ENCODE data around the gene RBMS1. TPM values are rescaled to one million over a fixed set of nuclear protein-coding genes. Genes with fewer than 3 reads are reported as not detected.

Gene RBMS1
- total RNA-seq, 1 experiment from 2014 or later, result 86.6 TPM

DNA sequence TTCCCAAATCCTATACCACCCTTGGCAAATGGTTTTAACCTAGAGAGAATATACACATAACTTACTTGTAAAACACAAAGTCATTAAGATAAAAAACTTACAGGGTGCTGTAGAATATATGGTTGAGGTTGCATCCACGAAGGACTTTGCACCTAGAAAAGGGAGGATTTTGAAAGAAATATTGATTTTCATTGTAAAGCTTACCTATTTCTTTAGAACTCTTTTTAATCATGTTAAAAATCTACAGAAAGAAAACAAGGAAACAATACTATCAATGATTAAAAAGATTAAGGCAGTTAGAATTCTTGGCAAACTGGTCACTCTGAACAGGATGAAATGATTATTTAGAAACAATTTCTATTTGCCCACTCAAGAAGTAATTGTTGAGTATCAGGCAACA, 212.4 kb downstream of the RBMS1 start:
- H3K9me3 ChIP-seq (replicated peaks), result no peaks in the 10 kb centered on the region
- H3K36me3 ChIP-seq, result peaks cover 52% of the 10 kb centered on the region
- H3K4me3 ChIP-seq, result no peak overlapping the region
- H3K27me3 ChIP-seq, result no peaks in the 10 kb centered on the region
- no peaks in the 10 kb centered on the region for H3K4me1 ChIP-seq
- DNase-seq, result no peak
- no peak overlapping the region for H3K27ac ChIP-seq

DNA sequence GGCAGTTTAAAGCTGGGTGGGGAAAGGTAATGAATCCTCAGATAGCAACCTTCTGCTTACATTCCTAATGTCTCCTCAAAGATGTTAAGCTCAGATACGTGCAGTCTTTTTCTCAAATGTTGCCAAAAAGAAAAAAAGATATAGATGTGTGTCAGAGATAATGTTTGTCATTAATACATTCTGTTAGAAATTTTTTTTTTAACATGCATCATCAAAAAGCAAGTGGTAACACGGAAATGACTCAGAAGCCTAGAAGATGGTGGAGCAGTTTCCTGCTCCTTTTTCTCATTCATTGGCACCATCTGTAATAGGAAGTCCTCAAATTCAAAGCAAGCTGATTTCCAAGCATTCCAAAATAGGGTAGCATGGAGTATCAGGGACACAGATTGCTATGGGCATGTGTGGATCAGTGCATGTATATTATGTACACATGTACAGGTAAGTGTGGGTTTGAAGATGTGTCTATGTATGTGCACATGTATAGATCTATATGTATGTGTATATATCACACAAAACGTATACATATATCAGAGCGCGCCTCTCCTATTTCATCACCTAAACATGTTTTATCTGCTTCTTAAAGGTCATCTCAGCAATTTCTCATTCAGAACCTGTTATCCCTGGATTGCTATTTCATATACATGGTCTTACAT, 213.7 kb downstream of the RBMS1 start:
- Histone ChIP-seq H3K27ac (no peak overlapping the region), H3K4me3 (no peak overlapping the region), H3K36me3 (peaks cover 56% of the 10 kb centered on the region), H3K9me3 (replicated peaks) (no peaks in the 10 kb centered on the region), H3K4me1 (no peaks in the 10 kb centered on the region), H3K27me3 (no peaks in the 10 kb centered on the region)
- DNase-seq, result no peak

- H3K4me1 ChIP-seq, result no peaks in the 10 kb centered on the region
- H3K36me3 ChIP-seq, result peaks cover 49% of the 10 kb centered on the region
- no peaks in the 10 kb centered on the region for H3K9me3 ChIP-seq (replicated peaks)
- H3K27ac ChIP-seq, result no peak overlapping the region
- peak in 1 of 2 experiments; percentile 36 for DNase-seq
- no peak overlapping the region for H3K4me3 ChIP-seq
- H3K27me3 ChIP-seq, result no peaks in the 10 kb centered on the region
Measured at GRCh38 chr2:160278879-160279177, 214.8 kb downstream of the RBMS1 start.

- Histone ChIP-seq H3K4me1 (no peaks in the 10 kb centered on the region), H3K36me3 (peaks cover 44% of the 10 kb centered on the region), H3K27ac (no peak overlapping the region), H3K4me3 (no peak overlapping the region), H3K27me3 (no peaks in the 10 kb centered on the region), H3K9me3 (replicated peaks) (no peaks in the 10 kb centered on the region)
- no peak for DNase-seq
Measured at GRCh38 chr2:160278101-160278878, 215.3 kb downstream of the RBMS1 start.

GRCh38 chr2:160277151-160277550, 216.5 kb downstream of the RBMS1 start:
- no peak overlapping the region for H3K4me3 ChIP-seq

GRCh38 chr2:160275656-160276055, 218.0 kb downstream of the RBMS1 start:
- no peak overlapping the region for H3K27ac ChIP-seq
- no peak for DNase-seq
- H3K4me1 ChIP-seq, result peaks cover 7% of the 10 kb centered on the region
- H3K9me3 ChIP-seq (replicated peaks), result no peaks in the 10 kb centered on the region
- no peaks in the 10 kb centered on the region for H3K27me3 ChIP-seq
- H3K36me3 ChIP-seq, result peaks cover 35% of the 10 kb centered on the region
- no peak overlapping the region for H3K4me3 ChIP-seq

More at GRCh38 chr2:160277151-160277550, 216.5 kb downstream of the RBMS1 start:
- no peak for DNase-seq
- no peaks in the 10 kb centered on the region for H3K4me1 ChIP-seq
- no peaks in the 10 kb centered on the region for H3K27me3 ChIP-seq
- no peak overlapping the region for H3K27ac ChIP-seq
- peaks cover 43% of the 10 kb centered on the region for H3K36me3 ChIP-seq
- no peaks in the 10 kb centered on the region for H3K9me3 ChIP-seq (replicated peaks)

- H3K4me3 ChIP-seq, result no peak overlapping the region; the same call in 1 of the 2 replicates
- H3K27ac ChIP-seq, result peak overlapping the region; percentile 99
- H3K36me3 ChIP-seq, result peaks cover 15% of the 10 kb centered on the region; the same call in 1 of the 2 replicates
- DNase-seq, result no peak
- H3K27me3 ChIP-seq, result no peaks in the 10 kb centered on the region
- H3K9me3 ChIP-seq (replicated peaks), result no peaks in the 10 kb centered on the region
- peaks cover 14% of the 10 kb centered on the region for H3K4me1 ChIP-seq
Measured at GRCh38 chr2:160271171-160272086, 222.2 kb downstream of the RBMS1 start.

DNA sequence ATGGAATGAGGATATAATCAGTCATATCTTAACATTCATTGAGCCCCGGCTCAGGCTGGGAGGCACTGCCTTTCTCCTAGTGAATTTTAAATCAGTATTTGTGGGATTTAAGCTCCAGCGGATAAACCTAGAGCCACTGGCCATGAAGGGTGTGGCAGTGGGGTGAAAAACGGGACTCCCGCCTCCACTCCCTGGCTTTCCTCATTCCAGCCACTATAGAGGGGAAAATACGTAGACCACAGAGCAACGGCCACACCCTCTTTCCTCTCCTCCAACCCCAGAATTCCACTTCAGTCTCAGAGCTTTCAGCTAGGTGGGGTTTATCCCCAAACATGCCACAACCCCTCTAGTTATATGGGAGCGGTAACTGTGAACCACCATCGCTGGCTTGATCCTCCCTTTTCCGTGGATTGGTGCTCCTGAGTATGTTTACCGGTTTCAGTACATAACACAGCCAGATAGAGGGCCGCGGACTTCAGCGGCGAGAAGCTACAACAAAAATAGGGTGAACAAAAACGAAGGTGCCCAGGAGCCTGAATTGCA, 223.0 kb downstream of the RBMS1 start:
- Histone ChIP-seq H3K36me3 (peaks cover 10% of the 10 kb centered on the region; the same call in 1 of the 2 replicates), H3K27me3 (no peaks in the 10 kb centered on the region), H3K27ac (peak overlapping the region; percentile 99), H3K9me3 (replicated peaks) (no peaks in the 10 kb centered on the region), H3K4me1 (peaks cover 14% of the 10 kb centered on the region), H3K4me3 (peak overlapping the region; percentile 58)
- peak; percentile 61 to 72 for DNase-seq

DNA sequence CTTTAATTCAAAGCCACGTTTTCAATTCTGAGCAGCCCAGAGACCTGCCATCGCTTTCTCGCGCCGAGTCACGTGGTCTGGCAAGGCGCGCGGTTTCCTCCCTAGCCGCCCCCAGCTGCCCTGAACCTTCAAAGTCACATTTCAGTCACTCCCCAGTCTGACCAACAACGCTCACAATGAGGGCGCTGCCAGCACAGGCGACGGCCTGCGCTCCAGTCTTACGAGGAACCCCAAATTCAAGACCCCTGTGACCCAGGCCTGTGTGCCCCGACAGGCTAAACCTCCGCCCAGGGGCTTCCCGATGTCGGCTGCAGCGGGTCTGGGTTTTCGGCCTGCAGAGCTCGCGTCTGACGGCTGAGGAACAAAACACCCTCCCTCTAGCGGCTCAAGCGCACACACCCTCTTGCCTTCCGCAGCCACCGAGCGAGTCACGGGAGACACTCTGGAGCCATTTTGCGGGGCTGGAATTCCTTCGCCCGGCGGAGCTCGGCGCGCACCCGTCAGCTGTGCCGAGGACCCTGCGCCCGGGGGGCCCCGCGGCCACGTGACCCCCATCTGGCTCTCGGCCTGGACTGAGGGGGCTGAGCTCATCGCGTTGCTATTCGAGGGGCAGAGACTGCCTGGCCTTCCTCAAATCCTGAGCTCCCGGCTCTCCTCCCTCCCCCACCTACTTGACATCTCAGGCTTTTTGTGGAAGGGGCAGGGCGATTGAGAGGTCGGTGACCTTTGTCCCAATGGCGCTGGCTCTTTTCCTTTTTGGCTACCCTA, 223.6 kb downstream of the RBMS1 start:
- Histone ChIP-seq H3K27ac (peak overlapping the region; percentile 99), H3K9me3 (replicated peaks) (no peaks in the 10 kb centered on the region), H3K36me3 (peaks cover 7% of the 10 kb centered on the region; the same call in 1 of the 2 replicates), H3K4me3 (peak overlapping the region; percentile 58), H3K27me3 (no peaks in the 10 kb centered on the region), H3K4me1 (peaks cover 14% of the 10 kb centered on the region)
- peak; percentile 94 to 95 for DNase-seq

DNA sequence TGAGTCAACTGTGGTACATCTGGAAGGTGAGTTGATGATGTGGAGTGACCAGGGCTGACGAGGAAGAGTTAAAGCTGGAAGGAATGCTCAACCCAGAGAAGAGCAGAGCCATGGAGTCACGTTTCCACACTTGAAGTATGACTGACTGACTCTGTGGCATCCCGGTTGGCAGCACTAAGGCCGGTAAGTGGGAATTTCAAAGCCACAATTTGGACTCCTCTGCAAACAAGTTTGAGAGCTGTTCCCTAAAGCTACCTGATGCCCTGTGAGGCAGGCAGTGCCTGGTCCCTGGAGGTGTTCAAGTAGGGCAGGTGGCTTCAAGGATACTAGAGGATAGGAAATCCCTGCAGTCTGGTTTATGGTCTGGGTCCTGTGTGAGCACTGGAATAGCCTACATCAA, 224.2 kb downstream of the RBMS1 start:
- Histone ChIP-seq H3K9me3 (replicated peaks) (no peaks in the 10 kb centered on the region), H3K4me1 (peaks cover 14% of the 10 kb centered on the region), H3K27ac (peak overlapping the region; percentile 99), H3K36me3 (peaks cover 3% of the 10 kb centered on the region; the same call in 1 of the 2 replicates), H3K27me3 (no peaks in the 10 kb centered on the region), H3K4me3 (peak overlapping the region; percentile 58)
- DNase-seq, result no peak

DNA sequence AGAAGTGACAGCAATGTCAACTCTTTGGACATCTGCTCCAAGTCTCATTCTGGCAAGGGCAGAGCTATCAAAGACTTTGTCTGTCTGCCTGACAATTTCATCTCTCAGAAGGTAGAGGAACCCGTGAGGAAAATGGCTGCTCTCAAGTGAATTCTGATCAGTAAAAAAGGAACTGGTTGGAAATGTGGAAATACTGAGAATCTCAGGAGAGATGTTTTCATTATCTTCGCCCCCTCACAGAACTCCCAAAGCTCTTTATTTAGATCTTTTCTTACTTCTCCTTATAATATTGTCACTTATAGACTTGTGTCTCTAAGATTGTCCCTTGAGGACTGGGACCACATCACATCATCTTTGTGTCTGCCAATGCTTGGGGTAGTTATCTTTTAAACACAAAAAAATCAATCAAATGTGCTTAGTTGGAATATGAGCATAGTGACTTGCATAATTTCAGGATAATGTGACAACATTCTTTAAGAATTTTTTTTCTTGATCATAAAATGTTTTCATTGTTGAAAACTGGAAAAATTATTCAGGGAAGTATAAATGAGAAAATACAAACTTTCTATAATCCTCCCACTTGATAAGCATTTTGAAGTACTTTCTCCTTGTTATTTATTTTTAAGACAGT, 225.3 kb downstream of the RBMS1 start:
- Histone ChIP-seq H3K4me3 (no peak overlapping the region), H3K36me3 (peaks cover 3% of the 10 kb centered on the region; the same call in 1 of the 2 replicates), H3K27me3 (no peaks in the 10 kb centered on the region), H3K27ac (no peak overlapping the region), H3K4me1 (peaks cover 14% of the 10 kb centered on the region), H3K9me3 (replicated peaks) (no peaks in the 10 kb centered on the region)
- no peak for DNase-seq

- Histone ChIP-seq H3K4me3 (no peak overlapping the region), H3K9me3 (replicated peaks) (no peaks in the 10 kb centered on the region), H3K27me3 (no peaks in the 10 kb centered on the region), H3K36me3 (no peaks in the 10 kb centered on the region), H3K27ac (no peak overlapping the region), H3K4me1 (peaks cover 14% of the 10 kb centered on the region)
- DNase-seq, result no peak
Measured at GRCh38 chr2:160267692-160268091, 225.9 kb downstream of the RBMS1 start.

- no peak overlapping the region for H3K4me3 ChIP-seq
- H3K4me1 ChIP-seq, result peaks cover 14% of the 10 kb centered on the region
- no peaks in the 10 kb centered on the region for H3K27me3 ChIP-seq
- no peaks in the 10 kb centered on the region for H3K9me3 ChIP-seq (replicated peaks)
- H3K36me3 ChIP-seq, result no peaks in the 10 kb centered on the region
- DNase-seq, result no peak
- H3K27ac ChIP-seq, result no peak overlapping the region
Measured at GRCh38 chr2:160267022-160267421, 226.6 kb downstream of the RBMS1 start.
